Neural crest cell (in vitro differentiated cells): ENCODE data around the gene SCTR. TPM values are rescaled to one million over a fixed set of nuclear protein-coding genes. Genes with fewer than 3 reads are reported as not detected.

ENCODE experiments used
- DNase-seq: peaks from one replicate; pipeline ENCODE4 v3.0.0; 2021; ENCODE audit warnings: low read depth, mixed read lengths, low spot score
- H3K27ac Mint-ChIP-seq: one replicate; pipeline ENCODE4 v1.8.0; 2021; ENCODE audit warnings: mild to moderate bottlenecking, mixed read lengths; ENCODE audit not compliant: unreplicated experiment
- H3K27me3 Mint-ChIP-seq: 2 replicates; pipeline ENCODE4 v1.8.0; 2021; ENCODE audit warnings: low read depth, mild to moderate bottlenecking, mixed read lengths
- H3K36me3 Mint-ChIP-seq: 2 replicates; pipeline ENCODE4 v1.8.0; 2021; ENCODE audit warnings: low read depth, mild to moderate bottlenecking, mixed read lengths
- H3K4me1 Mint-ChIP-seq: 2 replicates; pipeline ENCODE4 v1.8.0; 2021; ENCODE audit warnings: mixed read lengths
- H3K4me3 Mint-ChIP-seq: one replicate; pipeline ENCODE4 v1.8.0; 2021; ENCODE audit warnings: mild to moderate bottlenecking, mixed read lengths
- H3K9me3 Mint-ChIP-seq: 2 replicates; pipeline ENCODE4 v1.8.0; 2021; ENCODE audit warnings: mixed read lengths
- CTCF ChIP-seq: fragments of 200-600 bp; sonication (generic); conservative IDR thresholded peaks from 2 replicates; pipeline ENCODE4 v1.5.0; 2021; ENCODE audit warnings: antibody characterized with exemption, mild to moderate bottlenecking
- total RNA-seq: library from RNA; stranded (reverse); gene quantifications from 2 replicates; pipeline ENCODE4 v1.2.1, GENCODE V29; 2021

SCTR gene
- total RNA-seq, 1 donor from 2014 or later: not detected

- no peaks in the 10 kb centered on the region for H3K9me3 Mint-ChIP-seq
- no peak for TF ChIP-seq CTCF
- H3K27ac Mint-ChIP-seq: no peak overlapping the region
- H3K27me3 Mint-ChIP-seq: peaks cover 22% of the 10 kb centered on the region
- no peak for DNase-seq
- H3K4me3 Mint-ChIP-seq: no peak overlapping the region
- H3K36me3 Mint-ChIP-seq: no peaks in the 10 kb centered on the region
- H3K4me1 Mint-ChIP-seq: no peaks in the 10 kb centered on the region
Observed at GRCh38 chr2:119491776-119492525, 32.3 kb downstream of the SCTR start.

- H3K27ac Mint-ChIP-seq: peak overlapping the region; percentile 65
- H3K4me1 Mint-ChIP-seq: no peaks in the 10 kb centered on the region
- TF ChIP-seq CTCF: no peak
- H3K27me3 Mint-ChIP-seq: peaks cover 13% of the 10 kb centered on the region
- H3K4me3 Mint-ChIP-seq: no peak overlapping the region
- no peak for DNase-seq
- H3K9me3 Mint-ChIP-seq: no peaks in the 10 kb centered on the region
- H3K36me3 Mint-ChIP-seq: no peaks in the 10 kb centered on the region
Observed at GRCh38 chr2:119490653-119491195, 33.6 kb downstream of the SCTR start.

DNA sequence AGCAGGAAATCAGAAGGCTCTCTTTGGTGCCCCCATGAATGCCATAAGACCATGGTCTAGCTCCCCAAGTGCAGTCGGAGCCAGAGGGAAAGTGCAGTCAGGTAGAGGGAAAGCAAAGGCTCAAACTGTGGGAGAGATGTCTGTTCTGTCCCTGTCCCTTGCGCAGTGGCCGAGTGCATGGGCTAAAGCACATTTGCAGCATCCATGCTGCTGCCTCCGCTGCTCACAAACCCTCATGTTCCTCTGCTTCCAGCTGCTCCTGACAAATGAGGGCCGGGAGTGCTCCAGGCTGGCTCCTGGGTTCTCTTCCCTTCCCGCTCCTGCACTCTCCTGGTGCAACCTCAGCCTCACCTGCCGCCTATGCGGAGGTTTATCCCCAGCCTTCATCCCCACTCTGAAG is 34.2 kb downstream of the SCTR start:
- Mint-ChIP-seq H3K27me3 (peaks cover 11% of the 10 kb centered on the region), H3K4me1 (no peaks in the 10 kb centered on the region), H3K9me3 (no peaks in the 10 kb centered on the region), H3K27ac (peak overlapping the region; percentile 65), H3K4me3 (no peak overlapping the region), H3K36me3 (no peaks in the 10 kb centered on the region)
- no peak for DNase-seq
- TF ChIP-seq CTCF: no peak

DNA sequence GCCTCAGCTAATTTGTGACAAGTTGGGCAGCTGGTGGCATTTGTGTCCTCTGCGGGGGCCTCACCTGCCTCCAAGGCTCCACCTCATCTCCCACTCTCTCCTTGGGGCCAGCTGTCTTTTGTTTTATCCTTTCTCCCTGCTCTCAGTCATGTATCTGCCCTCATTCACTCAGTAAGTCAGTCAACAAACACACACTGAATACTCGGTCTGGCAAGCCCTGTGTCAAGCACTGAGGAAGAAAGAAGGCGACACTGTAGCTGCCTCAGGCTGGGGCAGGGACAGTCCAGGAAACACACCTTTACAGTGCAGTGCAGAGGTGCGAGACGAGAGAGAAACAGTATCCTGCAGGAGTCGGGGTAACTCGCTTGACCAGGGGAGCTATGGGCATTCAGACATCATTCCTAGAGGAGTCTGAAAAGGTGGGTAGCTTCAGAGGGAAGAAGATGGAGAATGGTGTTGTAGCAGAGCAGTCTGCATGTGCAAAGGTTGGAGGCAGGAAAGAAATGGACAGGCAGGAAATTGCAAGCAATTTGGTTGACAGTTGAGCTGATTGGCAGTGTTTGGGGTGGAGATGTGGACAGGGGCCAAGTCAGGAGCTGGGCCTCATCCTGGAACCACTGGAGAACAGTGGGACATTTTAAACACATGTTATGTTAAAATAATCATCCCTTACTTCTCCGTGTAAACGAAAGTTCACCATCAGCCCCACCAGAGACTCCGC is 34.9 kb downstream of the SCTR start:
- no peaks in the 10 kb centered on the region for H3K4me1 Mint-ChIP-seq

More for the DNA sequence above, 34.9 kb downstream of the SCTR start:
- no peak for TF ChIP-seq CTCF
- no peaks in the 10 kb centered on the region for H3K36me3 Mint-ChIP-seq
- H3K27ac Mint-ChIP-seq: no peak overlapping the region
- H3K27me3 Mint-ChIP-seq: peaks cover 6% of the 10 kb centered on the region
- no peak for DNase-seq
- H3K9me3 Mint-ChIP-seq: no peaks in the 10 kb centered on the region
- no peak overlapping the region for H3K4me3 Mint-ChIP-seq
